GM19324 (cell line): ENCODE results near the gene USP40.

Experiments used
- ATAC-seq: cut with Tn5 transposase; IDR thresholded peaks from one replicate; pipeline ENCODE4 v1.9.1; 2021; ENCODE audit warnings: mild to moderate bottlenecking, moderate library complexity; ENCODE audit not compliant: unreplicated experiment, low FRiP score

Gene USP40

DNA sequence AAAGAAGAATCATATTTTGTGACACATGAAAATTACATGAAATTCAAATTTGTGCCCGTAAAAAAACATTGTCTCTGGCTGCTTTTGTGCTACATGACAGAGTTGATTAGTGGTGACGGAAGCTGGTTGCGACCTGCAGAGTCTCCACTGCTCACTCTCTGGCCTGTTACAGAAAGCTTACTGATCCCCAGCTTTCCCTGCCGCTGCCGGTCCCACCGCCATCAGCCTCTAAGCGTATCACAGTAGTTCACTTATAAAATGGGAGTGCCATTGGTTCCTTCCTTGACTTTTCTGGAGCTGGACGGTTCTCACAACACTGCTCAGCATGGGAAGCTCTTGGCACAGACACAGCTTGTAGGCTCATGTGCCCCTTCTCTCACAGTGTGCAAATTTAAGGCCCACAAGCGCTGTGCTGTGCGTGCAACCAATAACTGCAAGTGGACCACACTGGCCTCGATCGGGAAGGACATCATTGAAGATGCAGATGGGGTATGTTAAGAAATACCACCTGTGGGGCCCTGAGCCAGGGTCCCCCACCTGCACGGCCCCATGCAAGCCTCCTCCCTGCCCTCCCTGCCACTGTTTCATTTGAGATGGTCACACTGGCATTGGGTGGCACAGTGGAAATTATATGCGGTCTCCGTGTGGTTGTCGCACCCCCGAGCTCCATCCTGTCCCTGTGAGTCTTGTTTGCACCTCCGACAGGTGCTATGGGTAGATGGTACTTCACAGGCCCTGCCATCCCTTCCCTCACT, 131.0 kb downstream of the USP40 start:
- no peak for ATAC-seq

DNA sequence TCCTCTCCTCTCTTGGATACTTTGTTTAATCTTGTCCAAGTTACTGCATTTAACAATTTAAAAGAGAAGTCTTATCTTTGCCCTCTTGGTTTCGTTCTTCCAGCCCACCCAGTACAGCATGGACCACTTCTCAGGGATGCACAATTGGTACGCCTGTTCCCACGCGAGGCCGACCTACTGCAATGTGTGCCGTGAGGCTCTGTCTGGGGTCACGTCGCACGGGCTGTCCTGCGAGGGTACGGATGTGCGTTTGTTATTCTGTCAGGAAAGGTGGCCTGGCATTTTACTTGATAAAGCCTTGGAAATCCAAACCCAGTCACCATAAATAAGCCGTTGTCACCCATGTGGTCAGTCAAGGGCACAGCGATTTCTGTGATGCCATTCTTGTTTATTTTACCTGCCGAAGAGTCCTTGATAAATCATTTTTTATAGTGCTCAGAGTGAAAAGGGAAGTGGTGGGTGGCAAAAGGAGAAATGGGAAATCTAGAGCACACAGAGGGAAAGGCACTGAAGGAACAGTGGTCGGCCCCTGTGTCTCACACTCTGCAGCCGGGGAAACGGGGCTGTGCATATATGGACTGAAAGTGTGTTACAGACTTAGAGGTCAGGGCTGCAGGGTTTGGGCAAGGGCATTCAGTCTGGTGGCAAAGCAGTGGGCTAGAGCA, 131.8 kb downstream of the USP40 start:
- no peak for ATAC-seq

DNA sequence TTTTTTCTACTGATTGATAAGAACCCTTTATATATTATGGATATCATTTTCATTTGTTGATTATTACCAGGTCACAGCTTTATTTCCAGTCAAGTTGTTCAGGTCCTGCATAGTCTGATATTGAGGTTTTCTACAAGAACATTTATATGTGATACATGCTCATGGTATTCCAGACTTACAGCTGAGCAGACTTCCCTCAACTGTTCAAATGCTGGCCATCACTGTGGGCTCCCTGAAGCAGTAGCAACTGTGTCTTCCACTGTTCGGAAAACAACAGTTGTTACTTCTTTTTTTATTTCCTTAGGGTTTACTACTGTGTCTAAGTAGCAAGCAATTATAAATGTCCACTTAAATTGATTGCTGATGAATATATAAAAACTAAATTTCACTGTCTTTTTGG, 132.8 kb downstream of the USP40 start:
- no peak for ATAC-seq

DNA sequence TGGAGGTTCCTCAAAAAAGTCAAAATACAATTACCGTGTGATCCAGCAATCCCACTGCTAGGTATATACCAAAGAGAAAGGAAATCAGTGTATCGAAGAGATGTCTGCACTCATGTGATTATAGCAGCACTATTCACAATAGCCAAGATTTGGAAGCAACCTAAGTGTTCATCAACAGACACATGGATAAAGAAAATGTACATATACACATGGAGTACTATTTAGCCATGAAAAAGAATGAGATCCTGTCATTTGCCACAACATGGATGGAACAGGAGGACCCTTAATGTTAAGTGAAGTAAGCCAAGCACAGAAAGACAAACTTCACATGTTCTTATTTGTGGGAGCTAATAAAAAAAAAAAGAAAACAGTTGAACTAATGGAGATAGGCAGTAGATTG, 133.6 kb downstream of the USP40 start:
- ATAC-seq: no peak

DNA sequence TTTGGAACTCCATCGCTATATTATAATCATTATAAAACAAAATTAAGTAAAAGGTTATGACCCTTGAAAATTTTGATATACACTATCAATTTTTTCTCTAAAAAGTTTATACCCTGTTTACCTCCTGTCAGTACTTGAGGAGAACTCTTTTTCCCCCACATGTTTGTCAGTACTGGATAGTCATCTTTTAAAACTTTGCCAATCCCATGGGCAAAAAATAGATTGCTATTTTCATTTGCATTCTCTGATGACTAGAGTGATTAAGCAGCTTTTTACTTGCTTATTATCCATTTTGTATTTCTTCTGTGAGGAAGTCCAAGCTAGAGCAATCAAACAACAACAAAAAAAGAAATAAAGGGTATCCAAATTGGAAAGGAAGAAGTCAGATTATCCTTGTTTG, 135.9 kb downstream of the USP40 start:
- no peak for ATAC-seq

DNA sequence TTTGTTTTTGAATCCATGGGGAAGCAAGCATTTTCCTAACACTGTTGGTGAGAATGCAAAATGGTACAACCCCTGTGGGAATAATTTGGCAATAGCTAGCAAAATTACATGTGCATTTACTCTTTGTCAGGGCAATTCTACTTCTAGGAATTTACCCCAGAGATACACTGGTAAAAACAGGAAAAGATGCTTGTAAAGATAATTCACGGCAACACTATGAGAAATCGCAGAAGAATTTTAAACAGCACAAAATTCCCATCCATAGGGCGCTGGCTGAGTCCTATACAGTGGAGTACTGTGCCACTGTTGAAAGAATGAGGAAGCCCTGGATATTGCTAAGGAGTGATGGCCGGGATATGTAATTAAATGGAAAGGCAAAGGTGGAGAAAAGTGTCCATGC, 136.5 kb downstream of the USP40 start:
- no peak for ATAC-seq

DNA sequence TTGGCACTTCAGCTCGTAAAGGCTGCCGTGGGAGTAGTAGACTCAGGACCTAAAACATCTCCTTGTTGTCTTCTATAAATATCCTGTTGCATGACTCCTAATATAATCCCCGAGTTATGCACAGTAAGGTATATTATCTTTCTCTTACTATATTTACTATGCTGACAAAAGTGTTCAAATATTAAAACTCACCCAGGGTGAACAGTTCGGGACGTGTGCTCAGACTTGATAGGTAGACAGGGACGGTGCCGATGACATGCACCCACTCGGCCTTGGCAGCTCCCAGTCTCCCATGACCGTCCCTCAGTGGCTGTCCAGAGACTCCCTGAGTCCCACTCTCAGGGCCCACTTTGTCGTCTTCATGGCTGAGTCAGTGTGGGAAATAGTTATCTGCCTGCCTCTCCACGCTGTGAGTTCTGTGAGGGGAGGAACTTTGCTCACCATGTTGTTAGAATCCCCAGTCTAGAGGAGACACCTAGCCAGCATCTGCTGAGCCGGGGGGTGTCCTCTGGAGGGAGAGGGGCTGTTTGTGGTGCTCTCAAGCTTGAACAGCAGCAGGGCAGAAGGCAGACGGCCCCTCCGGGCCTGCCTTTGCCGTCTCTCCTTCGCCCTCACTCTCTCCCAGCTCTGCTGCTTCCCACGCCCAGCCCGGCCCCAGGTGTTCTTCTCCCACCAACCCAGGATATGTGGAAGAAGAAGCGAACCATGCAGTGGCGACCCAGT, 137.2 kb downstream of the USP40 start:
- ATAC-seq: no peak

DNA sequence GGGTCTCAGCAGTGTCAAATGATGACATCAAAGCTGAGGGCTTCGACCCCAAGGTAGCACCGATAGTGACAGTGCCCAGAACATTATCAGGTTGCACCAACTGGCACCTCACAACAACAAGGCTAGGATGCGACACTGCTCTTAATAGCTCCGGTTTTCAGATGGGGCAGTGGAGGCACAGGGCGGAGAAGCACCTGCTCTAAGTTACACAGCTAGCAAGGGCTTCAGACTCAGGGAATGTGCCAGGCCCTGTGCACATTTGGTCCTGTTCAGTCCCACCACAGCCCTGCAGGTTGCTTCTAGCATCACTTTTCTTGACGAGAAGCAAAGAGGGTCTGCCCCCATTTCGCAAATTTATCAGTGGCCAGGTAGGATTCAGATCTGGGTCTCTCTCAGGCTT, 138.1 kb downstream of the USP40 start:
- no peak for ATAC-seq

DNA sequence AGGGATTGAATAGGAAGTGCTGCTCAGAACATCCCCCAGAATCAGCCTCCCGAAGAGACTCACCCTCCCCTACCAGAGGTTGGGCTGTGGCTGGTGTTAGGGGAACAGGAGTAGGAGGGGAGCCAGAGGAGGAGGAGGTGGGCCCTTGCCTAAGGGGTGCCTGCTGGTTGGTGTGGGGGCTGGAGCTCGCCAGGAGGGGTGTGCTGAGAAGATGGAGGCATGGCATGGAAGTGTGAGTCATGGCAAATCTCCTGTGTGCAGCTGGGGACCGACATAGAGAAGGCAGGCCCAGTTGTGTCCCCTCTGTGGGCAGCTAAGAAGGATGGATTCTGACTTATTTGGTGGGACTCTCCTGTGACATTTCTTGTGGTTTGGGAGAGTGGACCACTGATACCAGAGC, 138.6 kb downstream of the USP40 start:
- ATAC-seq: no peak

DNA sequence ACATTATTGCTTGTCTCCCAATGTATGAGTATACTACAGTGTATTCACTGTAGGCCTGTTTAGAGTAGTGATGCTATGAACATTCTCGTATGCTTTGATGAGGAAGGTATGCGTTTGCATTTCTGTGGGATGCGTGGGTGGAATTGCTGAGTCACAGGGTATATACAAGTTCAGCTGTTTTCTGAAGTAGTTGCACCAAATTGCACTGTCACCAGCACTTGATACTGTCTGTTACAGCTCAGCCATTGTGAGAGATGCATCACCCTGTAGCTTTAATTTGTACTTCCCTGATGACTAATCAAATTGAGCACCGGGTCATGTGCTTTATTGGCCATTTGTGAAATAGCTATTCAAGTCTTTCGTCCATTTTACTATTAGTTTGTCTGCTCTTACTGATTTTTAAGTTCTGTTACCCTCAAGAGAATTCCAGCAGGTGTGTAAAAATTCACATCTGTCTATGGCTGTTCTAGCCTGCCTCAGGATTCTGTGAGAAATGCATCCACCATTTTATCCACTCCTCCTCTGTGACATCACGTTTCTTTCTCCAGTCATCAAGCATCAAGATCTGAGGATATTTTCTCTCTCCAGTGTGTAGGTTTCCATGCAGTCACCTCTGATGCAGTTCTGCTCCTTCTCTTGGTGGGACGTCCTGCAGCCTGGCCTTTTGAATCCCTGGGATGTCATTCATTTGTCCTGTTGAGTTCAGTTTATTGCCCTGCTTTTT, 139.8 kb downstream of the USP40 start:
- ATAC-seq: no peak
